Stimulated activated CD4-positive, alpha-beta T cell treated with anti-CD3 and anti-CD28 coated beads, Interleukin-15, amount 100 ng/mL, for 24 hours (primary cell): ENCODE measurements around the gene OMA1.
"Not testable (repeated sequence)": the region's sequence is repeated elsewhere in the genome, so short reads cannot be mapped to it uniquely, and the experiment has no call there.

Source experiments
- DNase-seq: peaks from one replicate; pipeline ENCODE4 v3.0.0-alpha.2; 2020

Gene OMA1

GRCh38 chr1:58524353-58524945, 22.1 kb downstream of the OMA1 start:
- no peak for DNase-seq

GRCh38 chr1:58515794-58516401, 30.6 kb downstream of the OMA1 start:
- peak; percentile 17 for DNase-seq

GRCh38 chr1:58513956-58514355, 32.6 kb downstream of the OMA1 start:
- DNase-seq = no peak

- no peak for DNase-seq
These were observed 37.9 kb downstream of the OMA1 start for GRCh38 chr1:58508629-58509028.

- DNase-seq = no peak
These were observed 41.2 kb downstream of the OMA1 start for GRCh38 chr1:58505286-58505685.

- DNase-seq = no peak
These were observed 44.0 kb downstream of the OMA1 start for GRCh38 chr1:58502519-58502918.

- DNase-seq = no peak
These were observed 46.5 kb downstream of the OMA1 start for GRCh38 chr1:58500043-58500442.

GRCh38 chr1:58497499-58497898, 49.0 kb downstream of the OMA1 start:
- DNase-seq = no peak

- DNase-seq = no peak
These were observed 50.5 kb downstream of the OMA1 start for GRCh38 chr1:58496042-58496441.

- not testable (repeated sequence) for DNase-seq
These were observed 57.6 kb downstream of the OMA1 start for GRCh38 chr1:58488914-58489313.

GRCh38 chr1:58487002-58487401, 59.5 kb downstream of the OMA1 start:
- no peak for DNase-seq

GRCh38 chr1:58481962-58482361, 64.6 kb downstream of the OMA1 start:
- DNase-seq = no peak

- no peak for DNase-seq
These were observed 66.3 kb downstream of the OMA1 start for GRCh38 chr1:58480191-58480590.

GRCh38 chr1:58477390-58477789, 69.1 kb downstream of the OMA1 start:
- no peak for DNase-seq

- DNase-seq = no peak
These were observed 70.3 kb downstream of the OMA1 start for GRCh38 chr1:58476179-58476578.

GRCh38 chr1:58469476-58469875, 77.0 kb downstream of the OMA1 start:
- no peak for DNase-seq

GRCh38 chr1:58469016-58469415, 77.5 kb downstream of the OMA1 start:
- DNase-seq = no peak

- no peak for DNase-seq
These were observed 77.9 kb downstream of the OMA1 start for GRCh38 chr1:58468612-58469011.

GRCh38 chr1:58466630-58467241, 79.8 kb downstream of the OMA1 start:
- DNase-seq = no peak

- DNase-seq = no peak
These were observed 80.5 kb downstream of the OMA1 start for GRCh38 chr1:58465825-58466629.

- no peak for DNase-seq
These were observed 81.3 kb downstream of the OMA1 start for GRCh38 chr1:58465176-58465575.

- DNase-seq = no peak
These were observed 86.1 kb downstream of the OMA1 start for GRCh38 chr1:58460469-58460868.

- DNase-seq = no peak
These were observed 86.6 kb downstream of the OMA1 start for GRCh38 chr1:58459911-58460310.
